Osteoblast (primary cell): ENCODE results near the gene GOLGB1. TPM values are rescaled to one million over a fixed set of nuclear protein-coding genes. Genes with fewer than 3 reads are reported as not detected.

Source experiments
- DNase-seq: peaks from one replicate; pipeline ENCODE4 v3.0.0; 2011; ENCODE audit warnings: low spot score, mixed read lengths; ENCODE audit not compliant: insufficient read length; ENCODE audit errors: missing footprints
- H2AFZ ChIP-seq: 2 replicates; pipeline ENCODE4 v1.6.0; 2011; ENCODE audit warnings: mild to moderate bottlenecking, low read length
- H3K27ac ChIP-seq: 2 replicates; pipeline ENCODE4 v1.5.1; 2011; ENCODE audit warnings: mild to moderate bottlenecking, low read depth, low read length, moderate library complexity
- H3K27me3 ChIP-seq: 2 replicates; pipeline ENCODE4 v1.6.0; 2012; ENCODE audit warnings: mild to moderate bottlenecking, control low read depth, inconsistent platforms, low read length, moderate library complexity; ENCODE audit not compliant: insufficient read depth
- H3K36me3 ChIP-seq: 2 replicates; pipeline ENCODE4 v1.5.1; 2011; ENCODE audit warnings: mild to moderate bottlenecking, low read length, control low read depth, moderate library complexity; ENCODE audit not compliant: insufficient read depth
- H3K4me1 ChIP-seq: 2 replicates; pipeline ENCODE4 v1.5.1; 2011; ENCODE audit warnings: mild to moderate bottlenecking, low read length, control low read depth, moderate library complexity; ENCODE audit not compliant: insufficient read depth
- H3K4me2 ChIP-seq: 2 replicates; pipeline ENCODE4 v1.6.0; 2011; ENCODE audit warnings: mild to moderate bottlenecking, low read length; ENCODE audit not compliant: insufficient read depth
- H3K4me3 ChIP-seq: fragments of 200-600 bp; sonication (generic); 3 replicates; pipeline ENCODE4 v1.5.1; 2012; ENCODE audit warnings: mild to moderate bottlenecking, low read length, inconsistent platforms; ENCODE audit not compliant: insufficient read depth
- H3K79me2 ChIP-seq: 2 replicates; pipeline ENCODE4 v1.6.0; 2012; ENCODE audit warnings: mild to moderate bottlenecking, low read length, control low read depth, inconsistent platforms; ENCODE audit not compliant: insufficient read depth
- H3K9me3 ChIP-seq: 2 replicates; pipeline ENCODE4 v1.5.1; 2011; ENCODE audit warnings: low read depth, low read length, control low read depth
- H4K20me1 ChIP-seq: 2 replicates; pipeline ENCODE4 v1.6.0; 2012; ENCODE audit warnings: mild to moderate bottlenecking, low read length, control low read depth; ENCODE audit not compliant: insufficient read depth
- CTCF ChIP-seq: IDR thresholded peaks from 2 replicates; pipeline ENCODE4 v1.5.1; 2011; ENCODE audit warnings: mild to moderate bottlenecking, low read depth, low read length, moderate library complexity; ENCODE audit errors: extremely low read depth
- total RNA-seq: library from RNA; depleted of rRNA; stranded (reverse); fragments of >200 nt; gene quantifications from 2 replicates; pipeline ENCODE4 v1.2.3, GENCODE V29; 2012

The GOLGB1 gene
- total RNA-seq, 1 donor = 70.6 TPM

DNA sequence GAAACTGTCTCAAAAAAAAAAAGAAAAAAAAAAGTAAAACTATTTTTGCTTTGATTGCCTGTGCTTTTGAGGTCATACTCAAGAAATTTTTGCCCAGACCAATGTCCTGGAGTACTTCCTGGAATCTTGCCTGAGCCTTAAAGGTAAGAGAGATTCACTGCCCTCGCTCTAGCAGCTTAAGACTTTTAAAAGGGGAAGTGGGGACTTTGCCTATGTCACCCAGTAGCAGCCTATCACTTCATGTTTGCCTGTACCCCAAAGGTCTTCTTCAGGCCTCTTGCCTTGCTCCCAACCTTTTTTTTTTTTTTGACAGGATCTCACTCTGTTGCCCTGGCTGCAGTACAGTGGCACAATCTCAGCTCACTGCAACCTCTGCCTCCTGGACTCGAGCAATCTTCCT, 18.9 kb upstream of the GOLGB1 start:
- peaks cover 18% of the 10 kb centered on the region for H3K36me3 ChIP-seq
- H2AFZ ChIP-seq = no peak overlapping the region
- H3K9me3 ChIP-seq = no peaks in the 10 kb centered on the region
- H3K4me1 ChIP-seq = no peaks in the 10 kb centered on the region
- no peak overlapping the region for H3K4me2 ChIP-seq
- no peaks in the 10 kb centered on the region for H3K27me3 ChIP-seq
- no peak overlapping the region for H3K4me3 ChIP-seq
- H3K79me2 ChIP-seq = no peaks in the 10 kb centered on the region
- DNase-seq = no peak
- no peaks in the 10 kb centered on the region for H4K20me1 ChIP-seq
- H3K27ac ChIP-seq = no peak overlapping the region
- TF ChIP-seq CTCF = no peak

DNA sequence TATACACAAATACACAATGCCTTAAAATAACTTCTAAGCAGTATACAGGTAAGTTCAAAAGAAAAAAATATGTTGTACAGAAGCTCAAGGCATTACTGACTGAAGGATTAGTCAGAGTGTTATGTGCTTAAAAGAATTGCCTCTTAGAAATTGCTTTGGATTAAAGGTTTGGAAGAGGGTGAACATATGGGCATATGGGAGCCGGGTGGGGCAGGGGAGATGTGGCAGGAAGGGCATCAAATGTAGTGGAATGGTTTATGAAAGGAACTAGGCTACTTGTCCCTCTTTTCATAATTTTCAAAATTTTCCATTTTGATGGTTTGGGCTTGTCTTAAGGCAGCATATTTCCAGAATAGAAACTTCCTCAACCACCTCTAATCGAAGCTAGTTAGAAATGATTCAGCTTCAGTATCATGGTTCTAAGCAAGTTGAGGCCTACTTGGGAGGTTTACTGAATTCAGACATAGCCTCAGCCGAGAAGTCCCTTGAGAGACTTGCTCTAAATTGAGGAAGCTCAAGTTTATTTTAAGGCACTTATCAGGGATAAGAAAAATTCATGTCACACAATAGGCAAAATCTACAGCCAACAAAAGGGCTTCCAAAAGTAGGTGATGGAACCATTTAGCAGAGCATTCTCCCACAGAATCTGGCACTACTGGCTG, 10.1 kb upstream of the GOLGB1 start:
- H3K36me3 ChIP-seq = no peaks in the 10 kb centered on the region
- no peak for TF ChIP-seq CTCF
- no peak overlapping the region for H3K4me2 ChIP-seq
- no peak overlapping the region for H3K27ac ChIP-seq
- peaks cover 7% of the 10 kb centered on the region for H3K27me3 ChIP-seq
- no peak overlapping the region for H2AFZ ChIP-seq
- no peaks in the 10 kb centered on the region for H4K20me1 ChIP-seq
- no peak for DNase-seq
- H3K9me3 ChIP-seq = no peaks in the 10 kb centered on the region
- H3K4me1 ChIP-seq = no peaks in the 10 kb centered on the region
- H3K79me2 ChIP-seq = no peaks in the 10 kb centered on the region
- no peak overlapping the region for H3K4me3 ChIP-seq

GRCh38 chr3:121758727-121759450, 9.3 kb upstream of the GOLGB1 start:
- no peak for TF ChIP-seq CTCF
- no peaks in the 10 kb centered on the region for H3K9me3 ChIP-seq
- H3K79me2 ChIP-seq = no peaks in the 10 kb centered on the region
- H3K4me1 ChIP-seq = no peaks in the 10 kb centered on the region
- no peaks in the 10 kb centered on the region for H4K20me1 ChIP-seq
- no peak overlapping the region for H3K4me2 ChIP-seq
- H3K27me3 ChIP-seq = peaks cover 7% of the 10 kb centered on the region
- H3K27ac ChIP-seq = no peak overlapping the region
- no peaks in the 10 kb centered on the region for H3K36me3 ChIP-seq
- H2AFZ ChIP-seq = no peak overlapping the region
- DNase-seq = no peak
- H3K4me3 ChIP-seq = no peak overlapping the region

GRCh38 chr3:121757812-121758545, 8.4 kb upstream of the GOLGB1 start:
- H3K27ac ChIP-seq = no peak overlapping the region
- H3K4me1 ChIP-seq = no peaks in the 10 kb centered on the region
- H3K4me2 ChIP-seq = no peak overlapping the region
- H3K27me3 ChIP-seq = peaks cover 7% of the 10 kb centered on the region
- no peak overlapping the region for H3K4me3 ChIP-seq
- no peaks in the 10 kb centered on the region for H3K79me2 ChIP-seq
- H4K20me1 ChIP-seq = no peaks in the 10 kb centered on the region
- H3K36me3 ChIP-seq = no peaks in the 10 kb centered on the region
- H2AFZ ChIP-seq = no peak overlapping the region
- no peak for DNase-seq
- H3K9me3 ChIP-seq = no peaks in the 10 kb centered on the region
- TF ChIP-seq CTCF = no peak
